ENCODE measurements around the gene IL1RAPL1.

IL1RAPL1 gene

DNA sequence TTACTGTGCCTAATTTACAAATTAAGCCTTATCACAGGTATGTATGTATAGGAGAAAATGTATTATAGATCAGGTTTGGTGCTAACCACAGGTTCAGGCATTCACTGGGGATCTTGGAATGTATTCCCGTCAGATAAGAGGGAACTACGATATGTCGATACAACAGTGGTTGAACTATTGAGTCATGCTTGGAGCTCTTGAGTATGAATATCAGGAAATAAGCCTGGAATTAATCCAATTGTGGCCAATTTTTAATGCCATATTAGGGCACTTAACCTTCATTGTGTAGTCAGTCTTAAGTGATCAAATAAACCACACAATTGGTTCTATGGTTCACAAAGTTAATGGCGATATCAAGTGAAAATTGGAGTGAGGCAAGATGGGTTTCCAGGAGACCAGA lies 556.5 kb downstream of the IL1RAPL1 start:
- in situ Hi-C loops (cut with HindIII; ENCODE audit: low pct_ligation_motif_present, low pct_unique_long_range_greater_than_20kb, low sequenced_read_pairs), result no loop called here
- no peak for DNase-seq

GRCh38 chrX:29145316-29145715 lies 558.1 kb downstream of the IL1RAPL1 start:
- in situ Hi-C loops (cut with HindIII; ENCODE audit: low pct_ligation_motif_present, low pct_unique_long_range_greater_than_20kb, low sequenced_read_pairs), result no loop called here
- no peak for DNase-seq

DNA sequence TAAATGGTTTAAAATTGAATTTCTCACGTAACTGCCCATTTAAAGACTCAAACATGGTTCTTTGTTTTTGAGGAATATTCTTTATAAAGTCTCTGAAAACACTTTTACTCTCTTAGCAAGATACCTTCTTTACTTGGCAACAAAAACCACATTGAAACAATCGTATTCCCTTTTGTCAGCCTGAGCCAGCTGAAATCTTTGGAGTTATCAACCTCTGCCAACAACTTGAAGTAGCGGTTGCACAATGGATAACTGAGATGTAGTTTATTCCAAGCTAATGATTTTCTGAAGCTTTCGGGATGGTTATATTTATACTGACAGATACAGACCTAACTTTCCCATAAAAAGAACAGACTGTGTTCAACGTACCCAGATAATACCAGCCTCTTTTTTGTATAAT lies 561.3 kb downstream of the IL1RAPL1 start:
- no peak for DNase-seq
- in situ Hi-C loops (cut with HindIII; ENCODE audit: low pct_ligation_motif_present, low pct_unique_long_range_greater_than_20kb, low sequenced_read_pairs), result no loop called here

GRCh38 chrX:29155286-29155685 lies 568.0 kb downstream of the IL1RAPL1 start:
- in situ Hi-C loops (cut with HindIII; ENCODE audit: low pct_ligation_motif_present, low pct_unique_long_range_greater_than_20kb, low sequenced_read_pairs), result no loop called here
- no peak for DNase-seq

GRCh38 chrX:29172880-29173279 lies 585.6 kb downstream of the IL1RAPL1 start:
- in situ Hi-C loops (cut with HindIII; ENCODE audit: low pct_ligation_motif_present, low pct_unique_long_range_greater_than_20kb, low sequenced_read_pairs), result no loop called here
- DNase-seq, result no peak

DNA sequence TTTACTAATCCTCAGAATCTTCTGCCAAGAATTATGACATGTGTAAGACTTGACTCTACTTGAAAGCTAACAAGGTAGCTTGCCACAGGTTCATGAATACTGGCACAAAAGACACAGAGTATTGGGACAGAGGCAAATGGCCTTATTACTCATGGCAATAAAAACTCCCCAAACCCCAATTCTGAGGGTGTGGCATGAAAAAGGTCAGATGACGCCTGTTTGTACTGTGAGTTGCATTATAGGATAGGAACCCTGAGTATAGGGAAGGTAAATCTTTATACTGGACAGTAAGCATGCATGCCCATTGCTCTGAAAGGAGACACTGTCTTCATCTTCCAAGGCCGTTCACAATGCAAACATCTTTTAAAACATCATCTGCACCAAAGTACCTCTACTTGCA lies 600.0 kb downstream of the IL1RAPL1 start:
- no peak for DNase-seq
- in situ Hi-C loops (cut with HindIII; ENCODE audit: low pct_ligation_motif_present, low pct_unique_long_range_greater_than_20kb, low sequenced_read_pairs), result no loop called here

DNA sequence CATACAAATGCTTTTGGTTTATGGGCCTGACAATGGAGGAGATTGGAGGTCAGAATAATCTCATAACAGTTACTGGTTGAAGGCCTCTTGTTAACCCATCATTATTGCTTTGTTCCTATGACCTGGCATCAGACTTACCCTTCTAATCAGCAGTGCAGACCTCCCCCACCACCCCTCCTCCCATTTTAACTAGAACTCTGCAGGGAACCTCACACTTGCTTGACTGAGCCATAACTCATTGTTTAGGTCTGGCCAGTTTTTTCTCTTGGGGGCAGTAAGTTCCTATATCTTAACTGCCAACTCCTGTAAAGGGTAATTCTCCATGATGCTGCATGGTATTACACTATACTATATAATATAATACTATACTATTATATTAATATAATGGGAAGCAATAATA lies 609.3 kb downstream of the IL1RAPL1 start:
- DNase-seq, result no peak
- in situ Hi-C loops (cut with HindIII; ENCODE audit: low pct_ligation_motif_present, low pct_unique_long_range_greater_than_20kb, low sequenced_read_pairs), result no loop called here

DNA sequence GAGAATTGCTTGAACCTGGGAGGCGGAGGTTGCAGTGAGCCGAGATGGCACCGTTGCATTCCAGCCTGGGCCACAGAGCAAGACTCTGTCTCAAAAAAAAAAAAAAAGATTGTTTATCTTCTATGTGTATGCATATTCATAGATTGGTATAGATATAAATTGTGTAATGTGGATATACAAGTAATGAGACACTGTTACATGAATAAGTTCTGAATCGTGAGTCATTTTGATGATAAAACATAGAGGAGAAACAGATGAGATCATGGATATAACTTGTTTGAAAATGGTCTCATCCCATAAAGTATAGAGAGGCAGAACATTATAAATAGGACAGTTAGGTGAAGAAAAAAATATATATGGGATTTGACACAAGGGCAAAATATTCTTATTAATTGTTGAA lies 628.0 kb downstream of the IL1RAPL1 start:
- in situ Hi-C loops (cut with HindIII; ENCODE audit: low pct_ligation_motif_present, low pct_unique_long_range_greater_than_20kb, low sequenced_read_pairs), result no loop called here
- no peak for DNase-seq

- in situ Hi-C loops (cut with HindIII; ENCODE audit: low pct_ligation_motif_present, low pct_unique_long_range_greater_than_20kb, low sequenced_read_pairs), result no loop called here
- DNase-seq, result no peak
Observed at GRCh38 chrX:29225670-29226069, 638.4 kb downstream of the IL1RAPL1 start.

DNA sequence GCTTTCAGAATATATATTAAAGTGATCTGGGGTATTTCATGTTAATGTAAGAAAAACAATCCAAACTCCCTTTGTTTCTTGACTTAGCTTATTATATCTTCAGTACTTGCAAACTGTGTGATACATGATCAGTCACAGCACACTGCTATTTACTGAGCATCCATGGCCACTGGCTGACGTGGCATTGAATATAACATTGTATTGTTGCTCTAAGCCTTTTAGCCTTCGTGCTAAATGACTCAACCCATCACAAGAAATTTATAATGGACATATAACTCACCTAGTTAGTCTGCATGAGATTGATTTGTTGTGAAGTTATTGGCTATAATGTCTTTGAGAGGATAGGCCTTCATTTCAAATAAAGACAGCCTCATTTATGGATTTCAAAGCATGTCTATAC lies 642.6 kb downstream of the IL1RAPL1 start:
- in situ Hi-C loops (cut with HindIII; ENCODE audit: low pct_ligation_motif_present, low pct_unique_long_range_greater_than_20kb, low sequenced_read_pairs), result no loop called here

DNA sequence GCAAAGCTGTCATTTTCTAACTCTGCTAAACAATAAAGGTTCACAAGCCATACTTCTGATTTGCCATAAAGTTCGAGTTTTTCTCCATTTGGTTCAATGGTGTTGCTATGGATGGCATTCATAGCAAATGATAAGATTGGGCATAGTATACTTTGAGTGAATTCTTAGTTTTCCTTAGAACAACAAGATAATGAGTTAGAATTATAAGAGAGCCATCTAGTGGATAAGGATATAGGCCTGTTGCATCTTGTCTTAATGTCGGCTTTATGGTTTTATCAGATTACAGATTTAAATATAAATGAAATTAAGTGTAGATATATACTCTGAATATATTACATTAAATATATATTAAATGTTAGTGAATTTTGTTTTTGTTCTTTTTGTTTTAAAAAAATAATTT lies 644.6 kb downstream of the IL1RAPL1 start:
- peak; percentile 0 for DNase-seq
- in situ Hi-C loops (cut with HindIII; ENCODE audit: low pct_ligation_motif_present, low pct_unique_long_range_greater_than_20kb, low sequenced_read_pairs), result no loop called here

More for the DNA sequence above, 642.6 kb downstream of the IL1RAPL1 start:
- DNase-seq, result no peak

DNA sequence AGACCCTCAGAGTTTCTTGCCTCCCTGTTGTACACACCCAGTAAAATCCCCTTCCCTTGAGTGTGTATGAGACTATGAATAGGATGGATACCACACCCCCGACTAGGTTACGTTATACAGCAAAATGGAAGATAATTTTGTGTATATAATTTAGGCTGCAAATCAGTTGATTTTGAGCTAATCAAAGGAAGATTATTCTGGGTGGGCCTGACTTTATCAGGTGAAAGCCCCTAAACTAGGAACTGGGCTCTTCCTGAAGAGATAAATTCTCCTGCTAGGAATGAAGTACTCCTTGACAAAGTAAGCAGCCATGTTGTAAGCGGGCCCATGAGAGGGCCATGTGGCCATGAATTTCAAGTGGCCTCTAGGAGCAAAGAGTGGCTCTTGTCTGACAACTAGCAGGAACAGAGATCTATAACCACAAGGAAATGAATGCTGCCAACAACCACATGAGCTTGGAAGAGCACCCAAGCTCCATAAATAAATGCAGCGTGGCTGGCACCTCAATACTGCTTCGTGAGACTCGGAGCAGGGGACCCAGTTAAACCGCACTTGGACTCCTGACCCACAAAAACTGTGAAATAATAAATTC lies 646.4 kb downstream of the IL1RAPL1 start:
- DNase-seq, result no peak
- in situ Hi-C loops (cut with HindIII; ENCODE audit: low pct_ligation_motif_present, low pct_unique_long_range_greater_than_20kb, low sequenced_read_pairs), result no loop called here

- no peak for DNase-seq
- in situ Hi-C loops (cut with HindIII; ENCODE audit: low pct_ligation_motif_present, low pct_unique_long_range_greater_than_20kb, low sequenced_read_pairs), result no loop called here
Observed at GRCh38 chrX:29237972-29238371, 650.7 kb downstream of the IL1RAPL1 start.

GRCh38 chrX:29241809-29242208 lies 654.6 kb downstream of the IL1RAPL1 start:
- in situ Hi-C loops (cut with HindIII; ENCODE audit: low pct_ligation_motif_present, low pct_unique_long_range_greater_than_20kb, low sequenced_read_pairs), result no loop called here
- no peak for DNase-seq

- no peak for DNase-seq
- in situ Hi-C loops (cut with HindIII; ENCODE audit: low pct_ligation_motif_present, low pct_unique_long_range_greater_than_20kb, low sequenced_read_pairs), result no loop called here
Observed at GRCh38 chrX:29242856-29243255, 655.6 kb downstream of the IL1RAPL1 start.

GRCh38 chrX:29243942-29244341 lies 656.7 kb downstream of the IL1RAPL1 start:
- in situ Hi-C loops (cut with HindIII; ENCODE audit: low pct_ligation_motif_present, low pct_unique_long_range_greater_than_20kb, low sequenced_read_pairs), result no loop called here

GRCh38 chrX:29254515-29254914 lies 667.3 kb downstream of the IL1RAPL1 start:
- no peak for DNase-seq
- in situ Hi-C loops (cut with HindIII; ENCODE audit: low pct_ligation_motif_present, low pct_unique_long_range_greater_than_20kb, low sequenced_read_pairs), result no loop called here

More at GRCh38 chrX:29243942-29244341, 656.7 kb downstream of the IL1RAPL1 start:
- no peak for DNase-seq

GRCh38 chrX:29257521-29257920 lies 670.3 kb downstream of the IL1RAPL1 start:
- no peak for DNase-seq
- in situ Hi-C loops (cut with HindIII; ENCODE audit: low pct_ligation_motif_present, low pct_unique_long_range_greater_than_20kb, low sequenced_read_pairs), result no loop called here

- in situ Hi-C loops (cut with HindIII; ENCODE audit: low pct_ligation_motif_present, low pct_unique_long_range_greater_than_20kb, low sequenced_read_pairs), result no loop called here
- DNase-seq, result no peak
Observed at GRCh38 chrX:29269390-29269789, 682.1 kb downstream of the IL1RAPL1 start.

- in situ Hi-C loops (cut with HindIII; ENCODE audit: low pct_ligation_motif_present, low pct_unique_long_range_greater_than_20kb, low sequenced_read_pairs), result no loop called here
- no peak for DNase-seq
Observed at GRCh38 chrX:29274517-29274916, 687.3 kb downstream of the IL1RAPL1 start.

- in situ Hi-C loops (cut with HindIII; ENCODE audit: low pct_ligation_motif_present, low pct_unique_long_range_greater_than_20kb, low sequenced_read_pairs), result no loop called here
- no peak for DNase-seq
Observed at GRCh38 chrX:29275928-29276327, 688.7 kb downstream of the IL1RAPL1 start.

All from ACHN (cell line).